Activated CD4-positive, CD25-positive, alpha-beta regulatory T cell (primary cell): ENCODE measurements around the gene TNKS2.

Experiments
- DNase-seq, 4 experiments: peaks; one replicate each; lab custom pipeline; 2025; lab: John Stamatoyannopoulos, UW

TNKS2 gene

DNA sequence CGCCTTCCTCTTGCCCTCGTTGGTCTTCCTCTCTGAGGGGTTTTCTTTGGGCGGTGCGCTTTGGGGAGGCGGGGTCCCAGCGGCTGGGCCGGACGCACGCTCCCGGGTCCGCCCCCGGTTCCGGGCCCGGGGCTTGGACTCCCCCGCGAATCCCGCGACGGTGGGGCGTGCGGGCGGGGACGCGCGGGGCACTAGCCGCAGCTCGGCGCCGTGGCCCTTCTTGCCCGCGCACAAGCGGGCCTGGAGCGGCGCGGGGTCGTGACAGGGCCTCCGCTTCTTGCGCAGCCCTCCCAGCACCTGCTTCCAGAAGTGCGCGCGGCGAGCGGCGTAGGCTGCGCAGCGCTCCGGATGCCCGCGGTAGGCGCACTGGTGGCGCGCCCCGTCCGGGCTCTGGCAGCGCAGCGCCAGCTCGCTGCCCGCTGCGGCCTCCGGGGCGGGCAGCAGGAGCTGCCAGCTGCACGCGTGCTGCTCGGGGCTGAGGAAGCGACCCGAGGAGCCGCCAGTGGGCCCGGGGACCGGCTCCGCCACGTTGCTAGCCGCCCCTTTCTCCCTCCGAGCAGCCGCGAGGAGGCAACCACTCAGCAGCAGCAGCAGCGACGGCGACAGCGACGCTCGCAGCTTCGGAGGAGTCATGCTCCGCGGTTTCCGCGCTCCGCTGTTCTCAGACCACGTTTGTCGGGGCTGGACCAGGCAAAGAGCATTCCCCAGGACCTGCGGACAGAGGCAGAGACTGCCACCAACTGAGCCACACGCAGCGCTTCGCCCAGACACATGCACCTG lies 110.3 kb downstream of the TNKS2 start:
- peak; percentile 28 to 55 (median 48) for DNase-seq

DNA sequence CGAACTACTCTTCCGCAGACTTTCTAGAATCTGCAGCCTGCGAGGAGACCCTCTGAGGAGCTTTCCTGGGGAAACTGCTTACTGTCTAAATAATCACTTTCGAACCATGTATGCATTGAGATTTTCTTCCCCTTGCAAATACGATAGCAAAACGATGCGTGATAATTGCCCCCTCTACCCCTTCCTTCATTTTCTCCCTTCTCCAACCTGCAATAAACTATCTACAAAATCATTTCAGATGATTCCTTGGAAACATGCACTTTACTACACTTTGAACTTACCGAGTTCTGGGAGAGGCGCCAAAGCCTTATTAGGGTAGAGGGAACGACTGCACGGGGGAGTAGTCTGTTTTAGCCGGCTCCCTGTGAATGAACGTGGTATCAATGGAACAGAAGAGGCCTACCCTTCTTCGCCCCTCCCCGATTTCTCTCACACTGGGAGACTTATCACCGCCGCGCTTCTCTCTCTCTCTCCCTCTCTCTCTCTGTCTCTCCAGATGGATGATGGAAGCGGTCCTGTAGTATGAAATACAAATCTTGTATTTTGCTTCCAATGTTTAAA lies 111.0 kb downstream of the TNKS2 start, which contains the start of gene FGFBP3:
TSS of gene FGFBP3 (minus strand) at position 370 of the 561 bp plus-strand sequence. CDS start 517 bp downstream, outside the sequence.
- DNase-seq = no peak

DNA sequence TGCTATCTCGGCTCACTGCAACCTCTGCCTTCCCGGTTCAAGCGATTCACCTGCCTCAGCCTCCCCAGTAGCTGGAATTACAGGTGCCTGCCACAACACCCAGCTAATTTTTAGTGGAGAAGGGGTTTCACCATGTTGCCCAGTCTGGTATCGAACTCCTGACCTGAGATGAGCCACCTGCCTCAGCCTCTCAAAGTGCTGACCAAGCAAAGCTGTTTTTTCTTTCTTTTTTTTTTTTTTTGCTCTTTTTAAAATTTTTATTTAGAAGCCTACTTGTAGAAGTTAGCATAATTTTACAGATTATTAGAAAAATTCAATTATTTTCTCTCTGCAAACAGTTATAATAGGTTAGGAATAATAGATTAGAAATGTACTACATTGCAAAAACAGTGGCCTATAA lies 112.2 kb downstream of the TNKS2 start:
- DNase-seq = no peak
